ENCODE data around the gene RAC3. TPM values are rescaled to one million over a fixed set of nuclear protein-coding genes. Genes with fewer than 3 reads are reported as not detected.

RAC3 gene
- polyA plus RNA-seq, 2 of the 4 experiments (the other 2 are of a cell fraction) = 9.9 to 21.0 TPM

DNA sequence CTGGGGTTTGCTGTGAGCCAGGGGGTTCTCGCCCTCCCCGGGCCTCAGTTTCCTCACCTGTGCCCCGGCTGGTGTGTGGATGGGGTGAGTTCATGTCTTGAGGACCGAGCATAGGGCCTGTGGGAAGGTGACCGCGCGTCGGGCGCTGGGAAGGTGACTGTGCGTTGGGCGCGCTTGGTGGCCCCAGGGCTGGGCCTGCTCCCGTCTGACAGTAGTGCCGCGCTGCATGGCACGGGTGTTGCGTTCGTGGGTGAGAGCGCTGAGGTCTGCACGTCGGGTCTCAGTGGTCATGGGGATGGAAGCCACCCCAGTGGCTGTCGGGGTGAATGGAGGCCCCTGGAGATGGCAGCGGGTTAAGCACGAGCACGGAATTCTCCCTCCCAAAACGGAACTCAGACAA lies 44.9 kb upstream of the RAC3 start:
- H3K27ac ChIP-seq = no peak overlapping the region
- no peaks in the 10 kb centered on the region for H3K9me3 ChIP-seq
- H3K4me3 ChIP-seq = no peak overlapping the region
- peaks cover 8% of the 10 kb centered on the region for H3K4me1 ChIP-seq
- CTCF ChIA-PET = interaction anchor here (1.5 to 4.8 kb wide), 2 partner anchors 26 to 33 kb away, joined by 6 to 32 read pairs; partner anchors contain the start of gene NOTUM
- DNase-seq (ENCODE audit: low read depth in 1 of 2, low spot score in 1 of 2) = no peak
- ATAC-seq = no peak
- TF ChIP-seq MAZ (IDR thresholded peaks at IDR 0.05; ENCODE audit: borderline replicate concordance, low read depth, low read length) (no peak), MYC (IDR thresholded peaks at IDR 0.05; ENCODE audit: borderline replicate concordance, low read length) (no peak), JUN (IDR thresholded peaks at IDR 0.05) (no peak), HDAC2 (IDR thresholded peaks at IDR 0.05) (no peak), RARB (CRISPR knock-in tag; IDR thresholded peaks at IDR 0.05) (no peak), ZSCAN20 (CRISPR knock-in tag; IDR thresholded peaks at IDR 0.05) (no peak)
- TF ChIP-seq, protein P1, sequence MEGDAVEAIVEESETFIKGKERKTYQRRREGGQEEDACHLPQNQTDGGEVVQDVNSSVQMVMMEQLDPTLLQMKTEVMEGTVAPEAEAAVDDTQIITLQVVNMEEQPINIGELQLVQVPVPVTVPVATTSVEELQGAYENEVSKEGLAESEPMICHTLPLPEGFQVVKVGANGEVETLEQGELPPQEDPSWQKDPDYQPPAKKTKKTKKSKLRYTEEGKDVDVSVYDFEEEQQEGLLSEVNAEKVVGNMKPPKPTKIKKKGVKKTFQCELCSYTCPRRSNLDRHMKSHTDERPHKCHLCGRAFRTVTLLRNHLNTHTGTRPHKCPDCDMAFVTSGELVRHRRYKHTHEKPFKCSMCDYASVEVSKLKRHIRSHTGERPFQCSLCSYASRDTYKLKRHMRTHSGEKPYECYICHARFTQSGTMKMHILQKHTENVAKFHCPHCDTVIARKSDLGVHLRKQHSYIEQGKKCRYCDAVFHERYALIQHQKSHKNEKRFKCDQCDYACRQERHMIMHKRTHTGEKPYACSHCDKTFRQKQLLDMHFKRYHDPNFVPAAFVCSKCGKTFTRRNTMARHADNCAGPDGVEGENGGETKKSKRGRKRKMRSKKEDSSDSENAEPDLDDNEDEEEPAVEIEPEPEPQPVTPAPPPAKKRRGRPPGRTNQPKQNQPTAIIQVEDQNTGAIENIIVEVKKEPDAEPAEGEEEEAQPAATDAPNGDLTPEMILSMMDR (IDR thresholded peaks at IDR 0.05) = no peak
- no peak overlapping the region for H3K4me2 ChIP-seq
- POLR2A ChIA-PET = no interaction called here
- FAIRE-seq = no peak
- WGBS (ENCODE audit: missing lambda C conversion rate) = 96% methylated on average over 26 of the region's 26 CpGs

GRCh38 chr17:81987161-81987770 lies 44.2 kb upstream of the RAC3 start:
- no peak for ATAC-seq
- TF ChIP-seq HOXB5 (CRISPR knock-in tag; IDR thresholded peaks at IDR 0.05) = no peak
- no peak for TF ChIP-seq MAZ (IDR thresholded peaks at IDR 0.05; ENCODE audit: borderline replicate concordance, low read depth, low read length)
- TF ChIP-seq FOSL2 (IDR thresholded peaks at IDR 0.05) = no peak
- no peak for TF ChIP-seq FOSL2 (CRISPR knock-in tag; IDR thresholded peaks at IDR 0.05)
- TF ChIP-seq MAFK (IDR thresholded peaks at IDR 0.05; ENCODE audit: partially characterized antibody) = no peak
- TF ChIP-seq RNF2 (IDR thresholded peaks at IDR 0.05; ENCODE audit: borderline replicate concordance, low read depth) = no peak
- peaks cover 15% of the 10 kb centered on the region for H3K4me1 ChIP-seq
- DNase-seq (ENCODE audit: low read depth in 1 of 2, low spot score in 1 of 2) = no peak
- ChIA-PET POLR2A (no interaction called here), CTCF (interaction anchor here (0.7 to 5.1 kb wide), 4 partner anchors 27 to 106 kb away, joined by 3 to 32 read pairs (median 19); partner anchors contain the start of genes CENPX, LRRC45 and NOTUM)
- H3K27ac ChIP-seq = no peak overlapping the region
- H3K9me3 ChIP-seq = no peaks in the 10 kb centered on the region
- H3K4me3 ChIP-seq = no peak overlapping the region
- no peak for FAIRE-seq
- no peak overlapping the region for H3K4me2 ChIP-seq
- WGBS (ENCODE audit: missing lambda C conversion rate) = 90% methylated on average over 26 of the region's 26 CpGs

GRCh38 chr17:81990836-81991683 lies 40.4 kb upstream of the RAC3 start:
- peak in 1 of 2 experiments; percentile 12; a peak in 3 of 6 replicates for ATAC-seq
- no peak for DNase-seq (ENCODE audit: low read depth in 1 of 2, low spot score in 1 of 2)
- no peak for TF ChIP-seq NFE2L2 (conservative IDR thresholded peaks at IDR 0.05; ENCODE audit: low read length)
- no peak for TF ChIP-seq SREBF2 (IDR thresholded peaks at IDR 0.05)
- TF ChIP-seq, protein P2, sequence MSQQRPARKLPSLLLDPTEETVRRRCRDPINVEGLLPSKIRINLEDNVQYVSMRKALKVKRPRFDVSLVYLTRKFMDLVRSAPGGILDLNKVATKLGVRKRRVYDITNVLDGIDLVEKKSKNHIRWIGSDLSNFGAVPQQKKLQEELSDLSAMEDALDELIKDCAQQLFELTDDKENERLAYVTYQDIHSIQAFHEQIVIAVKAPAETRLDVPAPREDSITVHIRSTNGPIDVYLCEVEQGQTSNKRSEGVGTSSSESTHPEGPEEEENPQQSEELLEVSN (IDR thresholded peaks at IDR 0.05; ENCODE audit: borderline replicate concordance, low read depth) = no peak
- TF ChIP-seq FOSB (CRISPR knock-in tag; IDR thresholded peaks at IDR 0.05) = no peak
- no peak overlapping the region for H3K4me3 ChIP-seq
- peak overlapping the region in 1 of 2 experiments; percentile 61; a peak in 4 of 6 replicates for H3K27ac ChIP-seq
- peak overlapping the region; percentile 9; the same call in 1 of the 3 replicates for H3K4me2 ChIP-seq
- WGBS (ENCODE audit: missing lambda C conversion rate) = 89% methylated on average over 25 of the region's 25 CpGs
- H3K9me3 ChIP-seq = no peaks in the 10 kb centered on the region
- ChIA-PET CTCF (interaction anchor here (0.8 to 5.6 kb wide), 9 partner anchors 10 to 47 kb away, joined by 3 to 46 read pairs (median 4); partner anchors contain the start of genes CENPX, DCXR and LRRC45), POLR2A (interaction anchor here (0.9 kb wide), 1 partner anchor 13 kb away, joined by 3 read pairs; no protein-coding TSS in a partner anchor)
- H3K4me1 ChIP-seq = peaks cover 17% of the 10 kb centered on the region
- no peak for FAIRE-seq

All from A549 (cell line).